Psoas muscle (tissue), 8 donors: ENCODE data around the gene LMNTD1. TPM values are rescaled to one million over a fixed set of nuclear protein-coding genes. Genes with fewer than 3 reads are reported as not detected.

ENCODE experiments used
- ATAC-seq, 4 donors: fragments of 200-7000 bp; cut with Tn5 transposase; one replicate each; pipeline ENCODE4 v1.9.1; 2020; ENCODE audit warnings: moderate library complexity in 3 of 4, mild to moderate bottlenecking in 2 of 4
- DNase-seq, 2 donors: peaks; one replicate each; pipeline ENCODE4 v3.0.0-alpha.2; 2020
- H3K27ac ChIP-seq: fragments of 200-600 bp; one replicate; pipeline ENCODE4 v1.8.0; 2022
- H3K27me3 ChIP-seq, 3 donors: fragments of 200-600 bp in 1 of 3; one replicate each; pipeline versions ENCODE4 v1.6.1 to v1.8.0; 2013 to 2022; ENCODE audit warnings: low read length in 2 of 3, mild to moderate bottlenecking in 2 of 3, moderate library complexity in 1 of 3; ENCODE audit not compliant: insufficient read depth in 3 of 3
- H3K36me3 ChIP-seq, 2 donors: fragments of 200-600 bp in 1 of 2; one replicate each; pipeline versions ENCODE4 v1.6.1 to v1.8.0; 2013 to 2022; ENCODE audit warnings: low read depth in 1 of 2, mild to moderate bottlenecking in 1 of 2, moderate library complexity in 1 of 2; ENCODE audit not compliant: insufficient read depth in 1 of 2
- H3K4me1 ChIP-seq: fragments of 200-600 bp; one replicate; pipeline ENCODE4 v1.8.0; 2022
- H3K4me3 ChIP-seq: fragments of 200-600 bp; one replicate; pipeline ENCODE4 v1.8.0; 2022; ENCODE audit warnings: mild to moderate bottlenecking
- H3K9me3 ChIP-seq: fragments of 200-600 bp; one replicate; pipeline ENCODE4 v1.8.0; 2022
- CTCF ChIP-seq: fragments of 200-600 bp; IDR thresholded peaks from one replicate; pipeline ENCODE4 v1.8.0; 2022; ENCODE audit warnings: antibody characterized with exemption
- WGBS, 3 donors: extraction: QIAGEN DNeasy Blood & Tissue Kit; methylation state at CpG; one replicate each; pipeline versions ENCODE4 v1.1.6 to v1.1.7; 2013; 5-methylcytosine and 5-hydroxymethylcytosine counted together
- intact Hi-C, 2 donors: fragments of 100-400 bp; cut with DNase I; formaldehyde crosslinking; loops; one replicate each; pipeline versions ENCODE4 v1.11.0 to v1.14.2; 2022
- polyA plus RNA-seq, 3 donors: library from polyadenylated mRNA; stranded (reverse); fragments of 200-250 nt; gene quantifications; one replicate each; pipeline ENCODE4 v1.2.3, GENCODE V29; 2013
- total RNA-seq, 4 donors: library from RNA; stranded (reverse); fragmentation: NEBNext Ultra II Directional in 2 of 4; extraction: Animal tissue kit (Norgen Biotek cat#: 25700) in 2 of 4; gene quantifications; one replicate each; pipeline versions ENCODE4 v1.2.1 to v1.2.4, GENCODE V29; 2021 to 2023
- donor health status: healthy with polysubstance abuse.
- donor health status: DM: no; HTN: no; CAD: no; lungs with moderate emphysema.
- donor health status: Bipolar disorder and iron deficiency.
- donor health status: healthy.
- donor health status: DM: yes; HTN: yes; CAD: no.
- donor health status: DM: no; HTN: no; CAD: no.
- donor health status: DM: no; HTN: no; CAD: no.
- donor health status: DM: yes; HTN: yes; CAD: no.

The LMNTD1 gene
- total and polyA plus RNA-seq, 7 donors: not detected

GRCh38 chr12:25497021-25497420, 56.1 kb downstream of the LMNTD1 start:
- Histone ChIP-seq H3K9me3 (peaks cover 6% of the 10 kb centered on the region), H3K4me1 (no peaks in the 10 kb centered on the region), H3K27ac (no peak overlapping the region), H3K4me3 (no peak overlapping the region), H3K36me3 (no peaks in the 10 kb centered on the region), H3K27me3 (no peaks in the 10 kb centered on the region)
- 66 to 77% (median 68%) methylated on average over 7 of the region's 7 CpGs for WGBS, 3 donors
- TF ChIP-seq CTCF: no peak
- ATAC-seq (no peak), DNase-seq (no peak)
- intact Hi-C loops: no loop called here

- Histone ChIP-seq H3K36me3 (no peaks in the 10 kb centered on the region), H3K4me3 (no peak overlapping the region), H3K27ac (no peak overlapping the region), H3K27me3 (no peaks in the 10 kb centered on the region), H3K4me1 (no peaks in the 10 kb centered on the region), H3K9me3 (peaks cover 6% of the 10 kb centered on the region)
- no peak for TF ChIP-seq CTCF
- 18 to 31% (median 23%) methylated on average over 5 of the region's 5 CpGs for WGBS, 3 donors
- no peak for DNase-seq
- ATAC-seq: no peak
- intact Hi-C loops: no loop called here
These were observed 56.9 kb downstream of the LMNTD1 start for GRCh38 chr12:25496098-25496587.

GRCh38 chr12:25495331-25496097, 57.6 kb downstream of the LMNTD1 start:
- DNase-seq (no peak), ATAC-seq (no peak)
- no peaks in the 10 kb centered on the region for H3K27me3 ChIP-seq
- no peak overlapping the region for H3K27ac ChIP-seq
- intact Hi-C loops: no loop called here
- 63 to 83% (median 72%) methylated on average over 1 of the region's 1 CpG for WGBS, 3 donors
- H3K4me1 ChIP-seq: no peaks in the 10 kb centered on the region
- no peak overlapping the region for H3K4me3 ChIP-seq
- no peaks in the 10 kb centered on the region for H3K36me3 ChIP-seq
- peaks cover 6% of the 10 kb centered on the region for H3K9me3 ChIP-seq
- no peak for TF ChIP-seq CTCF

GRCh38 chr12:25494926-25495325, 58.2 kb downstream of the LMNTD1 start:
- Histone ChIP-seq H3K36me3 (no peaks in the 10 kb centered on the region), H3K9me3 (peaks cover 6% of the 10 kb centered on the region), H3K27ac (no peak overlapping the region), H3K4me3 (no peak overlapping the region), H3K4me1 (no peaks in the 10 kb centered on the region), H3K27me3 (no peaks in the 10 kb centered on the region)
- intact Hi-C loops: no loop called here
- WGBS, 3 donors: 51 to 56% (median 54%) methylated on average over 2 of the region's 2 CpGs
- DNase-seq (no peak), ATAC-seq (no peak)
- no peak for TF ChIP-seq CTCF

- Histone ChIP-seq H3K27me3 (no peaks in the 10 kb centered on the region), H3K4me1 (no peaks in the 10 kb centered on the region), H3K9me3 (peaks cover 6% of the 10 kb centered on the region), H3K27ac (no peak overlapping the region), H3K4me3 (no peak overlapping the region), H3K36me3 (no peaks in the 10 kb centered on the region)
- no peak for TF ChIP-seq CTCF
- ATAC-seq: no peak
- intact Hi-C loops: no loop called here
- no peak for DNase-seq
- WGBS, 3 donors: 53 to 60% (median 59%) methylated on average over 3 of the region's 3 CpGs
These were observed 59.4 kb downstream of the LMNTD1 start for GRCh38 chr12:25493682-25494081.
